Thyroid gland (tissue), 4 donors: ENCODE data around the gene CPVL. TPM values are rescaled to one million over a fixed set of nuclear protein-coding genes. Genes with fewer than 3 reads are reported as not detected.

Experiments
- DNase-seq, 2 donors: peaks; one replicate each; pipeline ENCODE4 v3.0.0-alpha.2; 2019
- H3K27ac ChIP-seq, 3 donors: fragments of 200-600 bp; sonication (generic); 1 replicate in 2 of 3; 2 replicates in 1 of 3; pipeline ENCODE4 v1.5.1; 2016 to 2019; ENCODE audit warnings: mild to moderate bottlenecking in 1 of 3, moderate library complexity in 1 of 3
- H3K27me3 ChIP-seq: fragments of 200-600 bp; sonication (generic); one replicate; pipeline ENCODE4 v1.5.1; 2019
- H3K36me3 ChIP-seq, 2 donors: fragments of 200-600 bp; sonication (generic); one replicate each; pipeline ENCODE4 v1.5.1; 2016 to 2019
- H3K4me1 ChIP-seq, 2 donors: fragments of 200-600 bp; sonication (generic); one replicate each; pipeline ENCODE4 v1.5.1; 2017 to 2019
- H3K4me3 ChIP-seq, 3 donors: fragments of 200-600 bp; sonication (generic); replicated peaks in 1 of 3; 1 replicate in 2 of 3; 2 replicates in 1 of 3; pipeline ENCODE4 v1.5.1; 2016; ENCODE audit warnings: mild to moderate bottlenecking in 1 of 3
- H3K9me3 ChIP-seq: fragments of 200-600 bp; sonication (generic); one replicate; pipeline ENCODE4 v1.5.1; 2017
- CTCF ChIP-seq, 6 experiments: fragments of 200-600 bp in 3 of 6; fragments of 450-650 bp in 3 of 6; sonication (generic) in 3 of 6; IDR thresholded peaks; one replicate each; pipeline ENCODE4 v1.5.1; 2016 to 2019; ENCODE audit warnings: antibody characterized with exemption in 6 of 6, mild to moderate bottlenecking in 2 of 6, inconsistent platforms in 1 of 6, moderate library complexity in 1 of 6
- POLR2A ChIP-seq, 2 donors: fragments of 450-650 bp; IDR thresholded peaks; one replicate each; pipeline ENCODE4 v1.6.1; 2017; ENCODE audit warnings: antibody characterized with exemption in 2 of 2, mild to moderate bottlenecking in 2 of 2, moderate library complexity in 1 of 2
- WGBS, 2 donors: methylation state at CpG; one replicate each; pipeline ENCODE4 v1.1.5; 2017; 5-methylcytosine and 5-hydroxymethylcytosine counted together
- intact Hi-C: fragments of 100-400 bp; cut with DNase I; formaldehyde crosslinking; loops from one replicate; pipeline ENCODE4 v1.15.1; 2023
- total RNA-seq, 4 donors: library from RNA; depleted of rRNA; stranded (reverse); fragments of >200 nt; gene quantifications; one replicate each; pipeline ENCODE4 v1.2.3, GENCODE V29; 2016

CPVL gene
- total RNA-seq, 4 donors from 2014 or later = 79.8 to 182 (median 111) TPM

DNA sequence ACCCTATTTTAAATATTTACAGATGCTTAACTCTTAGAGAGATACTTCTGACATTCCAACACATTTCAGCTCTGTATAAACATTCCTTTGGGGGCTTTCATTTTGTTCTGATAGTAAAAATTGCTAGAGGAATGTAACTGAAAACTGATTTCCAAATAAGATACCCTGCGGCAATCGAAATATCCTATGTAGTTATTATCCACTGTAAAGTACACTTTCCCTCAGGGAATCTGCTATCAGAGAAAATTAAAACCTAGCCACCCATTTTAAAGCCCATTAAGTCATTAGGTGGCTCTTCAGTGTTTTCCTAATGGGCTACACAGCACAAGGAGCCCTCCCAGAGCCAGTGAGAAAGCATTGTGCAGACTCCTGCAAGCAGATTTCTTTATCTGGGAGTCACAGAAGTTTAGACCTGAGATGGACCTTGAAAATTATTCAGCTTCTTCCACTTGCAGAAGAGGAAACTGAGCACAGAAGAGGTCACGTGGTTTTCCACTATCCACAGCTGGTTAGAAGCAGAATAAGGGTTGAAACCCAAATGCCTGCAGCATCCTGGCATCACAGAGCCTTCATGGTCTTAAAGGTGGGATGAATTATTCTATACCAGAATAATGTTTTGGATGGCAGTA, 12.6 kb upstream of the CPVL start:
- H3K4me1 ChIP-seq = peaks cover 7 to 14% of the 10 kb centered on the region in 2 donors
- peak; percentile 13 to 22 for DNase-seq
- intact Hi-C loops = no loop called here
- H3K36me3 ChIP-seq = no peaks in the 10 kb centered on the region
- TF ChIP-seq CTCF (IDR thresholded peaks at IDR 0.05) = no peak
- TF ChIP-seq POLR2A (IDR thresholded peaks at IDR 0.05) = no peak
- no peak overlapping the region for H3K4me3 ChIP-seq
- no peaks in the 10 kb centered on the region for H3K9me3 ChIP-seq
- H3K27me3 ChIP-seq = no peaks in the 10 kb centered on the region
- H3K27ac ChIP-seq = peak overlapping the region; percentile 34 to 64 (median 35)
- 18 to 27% methylated on average over 3 of the region's 3 CpGs for WGBS, 2 donors

DNA sequence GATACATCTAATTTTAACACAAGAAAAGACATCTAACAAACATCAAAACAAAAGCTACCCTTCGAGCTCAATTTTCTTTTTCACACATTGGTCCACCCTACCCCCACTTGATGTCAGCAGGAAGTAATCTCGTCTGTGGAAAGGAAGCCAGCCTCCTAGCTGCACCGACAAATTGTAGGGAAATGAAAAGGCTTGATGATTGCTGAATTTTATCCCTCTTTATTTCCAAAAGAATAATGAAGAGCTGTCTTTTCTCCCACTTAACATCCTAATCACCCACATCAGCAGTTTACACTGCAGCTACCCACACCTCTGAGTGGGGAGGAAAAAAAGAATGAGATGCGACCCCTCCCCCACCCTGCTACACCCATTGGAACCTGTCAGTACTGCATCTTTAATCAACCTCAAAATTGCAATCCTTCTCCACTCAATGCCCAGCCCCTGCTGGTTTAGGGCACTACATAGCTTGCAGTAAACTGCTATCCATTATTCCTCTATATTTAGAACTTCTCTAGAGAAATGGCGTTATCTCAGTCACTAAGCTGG, 10.6 kb upstream of the CPVL start:
- intact Hi-C loops = no loop called here
- Histone ChIP-seq H3K4me3 (no peak overlapping the region), H3K27ac (no peak overlapping the region), H3K9me3 (no peaks in the 10 kb centered on the region), H3K27me3 (no peaks in the 10 kb centered on the region), H3K36me3 (no peaks in the 10 kb centered on the region), H3K4me1 (peaks cover 7 to 14% of the 10 kb centered on the region in 2 donors)
- DNase-seq = no peak
- 48 to 57% methylated on average over 5 of the region's 5 CpGs for WGBS, 2 donors
- TF ChIP-seq CTCF (IDR thresholded peaks at IDR 0.05) (peak in 1 of 6 experiments; percentile 31), POLR2A (IDR thresholded peaks at IDR 0.05) (no peak)

DNA sequence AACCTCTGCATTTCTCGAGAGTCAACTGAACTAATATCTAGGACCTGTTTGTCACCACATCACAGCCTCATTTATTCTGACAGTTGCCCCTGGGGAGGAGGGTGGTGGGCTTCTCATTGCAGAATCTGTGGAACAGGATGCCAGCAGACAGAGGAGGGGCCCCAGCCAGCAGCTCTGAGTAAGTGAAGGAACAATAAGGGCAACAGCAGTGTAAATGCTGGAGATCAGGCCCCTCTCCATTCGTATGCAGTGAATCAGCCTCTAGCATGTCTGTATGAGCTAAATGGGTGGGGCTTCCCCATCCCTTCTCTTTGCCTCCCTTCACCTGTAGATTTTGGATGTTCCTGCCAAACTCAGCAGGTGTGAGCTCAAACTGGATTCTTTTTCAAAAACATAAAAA, 7.7 kb upstream of the CPVL start:
- TF ChIP-seq POLR2A (IDR thresholded peaks at IDR 0.05) = no peak
- TF ChIP-seq CTCF (IDR thresholded peaks at IDR 0.05) = no peak
- H3K9me3 ChIP-seq = no peaks in the 10 kb centered on the region
- H3K4me1 ChIP-seq = peaks cover 3 to 8% of the 10 kb centered on the region in 2 donors
- WGBS, 2 donors = 93% methylated on average over 2 of the region's 2 CpGs
- H3K27ac ChIP-seq = no peak overlapping the region
- H3K4me3 ChIP-seq = no peak overlapping the region
- H3K36me3 ChIP-seq = no peaks in the 10 kb centered on the region
- DNase-seq = no peak
- intact Hi-C loops = no loop called here
- H3K27me3 ChIP-seq = no peaks in the 10 kb centered on the region

DNA sequence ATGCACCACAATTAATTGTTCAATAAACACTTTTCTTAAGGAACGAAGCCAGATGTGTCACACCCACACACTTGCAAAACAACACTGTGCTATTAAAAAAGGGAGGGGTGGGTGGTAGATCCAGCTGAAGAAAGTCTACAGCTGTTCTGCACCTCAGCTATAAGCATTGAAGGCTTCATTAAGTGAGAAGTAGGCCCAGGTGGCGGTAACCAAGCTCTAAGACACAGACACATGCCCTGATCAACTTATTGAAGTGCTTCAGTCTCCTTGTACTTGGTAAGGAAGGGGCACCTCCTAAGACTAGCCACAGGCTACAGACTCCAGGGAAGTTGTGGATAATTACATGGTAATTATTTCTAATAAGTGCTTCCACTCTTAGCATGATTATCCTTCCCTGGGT, 4.5 kb upstream of the CPVL start:
- DNase-seq = no peak
- no peaks in the 10 kb centered on the region for H3K4me1 ChIP-seq
- H3K9me3 ChIP-seq = no peaks in the 10 kb centered on the region
- intact Hi-C loops = no loop called here
- H3K27ac ChIP-seq = no peak overlapping the region
- 84 to 95% methylated on average over 2 of the region's 2 CpGs for WGBS, 2 donors
- H3K4me3 ChIP-seq = no peak overlapping the region
- H3K27me3 ChIP-seq = no peaks in the 10 kb centered on the region
- no peak for TF ChIP-seq POLR2A (IDR thresholded peaks at IDR 0.05)
- TF ChIP-seq CTCF (IDR thresholded peaks at IDR 0.05) = no peak
- no peaks in the 10 kb centered on the region for H3K36me3 ChIP-seq

DNA sequence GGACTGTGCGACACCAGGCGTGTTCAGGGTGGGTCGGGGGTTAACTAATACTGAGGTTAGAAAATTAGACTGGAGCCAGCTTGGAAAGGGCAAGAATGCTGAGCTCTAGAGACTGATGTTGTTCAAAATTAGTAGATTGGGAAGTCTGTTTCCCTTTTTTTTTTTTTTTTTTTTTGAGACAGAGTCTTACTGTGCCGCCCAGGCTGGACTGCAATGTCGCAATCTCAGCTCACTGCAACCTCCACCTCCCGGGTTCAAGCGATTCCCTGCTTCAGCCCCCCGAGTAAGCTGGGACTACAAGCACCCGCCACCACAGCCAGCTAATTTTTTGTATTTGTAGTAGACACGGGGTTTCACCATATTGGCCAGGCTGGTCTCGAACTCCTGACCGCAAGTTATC, 2.7 kb upstream of the CPVL start:
- Histone ChIP-seq H3K4me3 (no peak overlapping the region), H3K9me3 (no peaks in the 10 kb centered on the region), H3K36me3 (no peaks in the 10 kb centered on the region), H3K27ac (no peak overlapping the region), H3K4me1 (no peaks in the 10 kb centered on the region), H3K27me3 (no peaks in the 10 kb centered on the region)
- TF ChIP-seq POLR2A (IDR thresholded peaks at IDR 0.05) = no peak
- no peak for TF ChIP-seq CTCF (IDR thresholded peaks at IDR 0.05)
- 89 to 92% methylated on average over 12 of the region's 12 CpGs for WGBS, 2 donors
- intact Hi-C loops = no loop called here
- no peak for DNase-seq
